ENCODE measurements around the gene EP400.

- TF ChIP-seq E2F6 (IDR thresholded peaks at IDR 0.05) = no peak
- TF ChIP-seq POLR2AphosphoS5 (IDR thresholded peaks at IDR 0.05; ENCODE audit: low read depth, low read length) = no peak
- TF ChIP-seq SIX5 (IDR thresholded peaks at IDR 0.05; ENCODE audit: low read depth, low read length) = no peak
- no peak for TF ChIP-seq EP300 (IDR thresholded peaks at IDR 0.05; ENCODE audit: borderline replicate concordance in 1 of 2, low read depth in 2 of 2, low read length in 2 of 2)
- TF ChIP-seq CBX5 (IDR thresholded peaks at IDR 0.05; ENCODE audit: low read depth, low read length) = no peak
- no peak for TF ChIP-seq POU5F1 (IDR thresholded peaks at IDR 0.05; ENCODE audit: low read depth, low read length)
- no peak for TF ChIP-seq POLR2A (IDR thresholded peaks at IDR 0.05; ENCODE audit: control extremely low read depth in 1 of 2, low read depth in 2 of 2, low read length in 2 of 2)
- TF ChIP-seq SRF (IDR thresholded peaks at IDR 0.05; ENCODE audit: low read depth, low read length) = no peak
- no peak for TF ChIP-seq NANOG (IDR thresholded peaks at IDR 0.05; ENCODE audit: insufficient read depth, low read depth, low read length, poor library complexity, severe bottlenecking)
- no peak for TF ChIP-seq CTCF (IDR thresholded peaks at IDR 0.05; ENCODE audit: control extremely low read depth in 1 of 3, insufficient read depth in 1 of 3, low read depth in 1 of 3, low read length in 3 of 3)
These were observed 120.6 kb downstream of the EP400 start for GRCh38 chr12:132070298-132070697.

All from H1 (cell line).